Measurements from ENCODE around the gene GFPT1.

GFPT1 gene

GRCh38 chr2:69390471-69390870 is 3.4 kb upstream of the GFPT1 start:
- Mint-ChIP-seq H3K36me3 (ENCODE audit: low read depth) (peaks cover 11% of the 10 kb centered on the region), H3K4me3 (no peak overlapping the region), H3K27me3 (no peaks in the 10 kb centered on the region), H3K27ac (no peak overlapping the region), H3K9me3 (no peaks in the 10 kb centered on the region), H3K4me1 (peaks cover 19% of the 10 kb centered on the region)
- no peak for DNase-seq
- ATAC-seq = no peak

GRCh38 chr2:69390001-69390400 is 3.0 kb upstream of the GFPT1 start:
- Mint-ChIP-seq H3K4me1 (peaks cover 19% of the 10 kb centered on the region), H3K36me3 (ENCODE audit: low read depth) (peaks cover 10% of the 10 kb centered on the region), H3K4me3 (no peak overlapping the region), H3K27me3 (no peaks in the 10 kb centered on the region), H3K27ac (no peak overlapping the region), H3K9me3 (no peaks in the 10 kb centered on the region)
- ATAC-seq (no peak), DNase-seq (no peak)

DNA sequence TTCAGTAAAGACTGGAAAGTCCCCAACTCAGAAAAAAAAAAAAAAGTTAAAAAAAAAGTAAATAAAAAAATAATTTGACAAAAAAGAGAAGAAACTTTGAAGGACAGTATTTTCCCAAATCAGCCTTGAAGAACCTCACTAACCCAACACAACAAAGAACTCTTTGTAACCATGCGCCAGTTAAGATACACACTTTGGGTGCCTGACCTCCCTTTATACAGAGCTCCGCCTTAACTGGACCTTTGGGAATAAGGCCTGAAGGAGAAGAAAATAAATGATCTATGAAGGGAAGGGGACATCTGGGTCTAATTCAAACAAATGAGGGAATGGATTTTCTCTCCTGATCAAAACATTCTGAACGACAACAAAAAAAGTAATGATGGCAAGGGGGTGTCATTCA is 2.2 kb upstream of the GFPT1 start:
- no peaks in the 10 kb centered on the region for H3K27me3 Mint-ChIP-seq
- no peak overlapping the region for H3K27ac Mint-ChIP-seq

DNA sequence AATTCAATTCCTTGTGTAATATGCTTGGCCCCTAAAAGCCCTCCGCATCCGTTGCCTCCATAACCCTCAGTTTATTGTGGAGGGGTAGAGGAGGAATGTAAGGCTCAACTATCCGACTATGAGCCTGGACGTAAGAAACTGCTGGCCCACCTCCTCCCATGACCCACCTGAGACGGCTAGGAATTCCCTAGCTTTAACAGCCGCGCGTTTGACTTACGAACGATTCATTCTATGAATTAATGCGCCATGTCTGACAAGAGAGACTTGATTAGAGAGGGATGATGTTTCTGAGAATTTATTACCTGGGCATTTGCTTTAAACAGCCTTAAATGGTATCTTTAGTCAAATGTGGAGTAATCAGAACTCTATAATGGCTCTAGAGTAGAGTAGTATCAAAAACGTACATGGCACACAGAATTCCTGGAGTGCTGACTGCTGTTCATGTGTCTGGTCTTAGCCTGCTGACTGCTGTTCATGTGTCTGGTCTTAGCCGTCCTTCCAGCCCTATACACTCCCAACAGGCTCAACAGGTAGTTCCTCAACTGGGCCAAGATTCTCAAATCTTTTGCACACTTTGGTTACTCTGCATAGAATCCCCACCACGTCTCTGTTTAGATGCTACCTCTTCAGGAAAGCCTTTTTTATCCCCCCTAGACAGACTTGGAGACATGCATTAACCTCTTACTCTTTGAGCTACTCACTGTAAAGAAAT is 899 bp upstream of the GFPT1 start:
- H3K4me3 Mint-ChIP-seq = peak overlapping the region; percentile 92
- no peaks in the 10 kb centered on the region for H3K36me3 Mint-ChIP-seq (ENCODE audit: low read depth)
- peaks cover 29% of the 10 kb centered on the region for H3K4me1 Mint-ChIP-seq
- H3K9me3 Mint-ChIP-seq = no peaks in the 10 kb centered on the region
- H3K27ac Mint-ChIP-seq = peak overlapping the region; percentile 94
- no peaks in the 10 kb centered on the region for H3K27me3 Mint-ChIP-seq
- DNase-seq (no peak), ATAC-seq (no peak)

More for the DNA sequence above, 2.2 kb upstream of the GFPT1 start:
- peaks cover 3% of the 10 kb centered on the region for H3K36me3 Mint-ChIP-seq (ENCODE audit: low read depth)
- no peak for DNase-seq
- no peak overlapping the region for H3K4me3 Mint-ChIP-seq
- ATAC-seq = no peak
- peaks cover 23% of the 10 kb centered on the region for H3K4me1 Mint-ChIP-seq
- H3K9me3 Mint-ChIP-seq = no peaks in the 10 kb centered on the region

- peak overlapping the region; percentile 92 for H3K4me3 Mint-ChIP-seq
- no peaks in the 10 kb centered on the region for H3K9me3 Mint-ChIP-seq
- peaks cover 6% of the 10 kb centered on the region for H3K36me3 Mint-ChIP-seq (ENCODE audit: low read depth)
- peak overlapping the region; percentile 69 for H3K27ac Mint-ChIP-seq
- ATAC-seq = no peak
- H3K4me1 Mint-ChIP-seq = peaks cover 44% of the 10 kb centered on the region
- H3K27me3 Mint-ChIP-seq = no peaks in the 10 kb centered on the region
- no peak for DNase-seq
Measured at GRCh38 chr2:69386360-69386759, 667 bp downstream of the GFPT1 start.

- no peaks in the 10 kb centered on the region for H3K9me3 Mint-ChIP-seq
- peak overlapping the region; percentile 56 for H3K27ac Mint-ChIP-seq
- no peaks in the 10 kb centered on the region for H3K27me3 Mint-ChIP-seq
- H3K36me3 Mint-ChIP-seq (ENCODE audit: low read depth) = peaks cover 6% of the 10 kb centered on the region
- H3K4me1 Mint-ChIP-seq = peaks cover 49% of the 10 kb centered on the region
- H3K4me3 Mint-ChIP-seq = peak overlapping the region; percentile 92
- DNase-seq = no peak
- ATAC-seq = no peak
Measured at GRCh38 chr2:69385443-69386151, 1.4 kb downstream of the GFPT1 start.

DNA sequence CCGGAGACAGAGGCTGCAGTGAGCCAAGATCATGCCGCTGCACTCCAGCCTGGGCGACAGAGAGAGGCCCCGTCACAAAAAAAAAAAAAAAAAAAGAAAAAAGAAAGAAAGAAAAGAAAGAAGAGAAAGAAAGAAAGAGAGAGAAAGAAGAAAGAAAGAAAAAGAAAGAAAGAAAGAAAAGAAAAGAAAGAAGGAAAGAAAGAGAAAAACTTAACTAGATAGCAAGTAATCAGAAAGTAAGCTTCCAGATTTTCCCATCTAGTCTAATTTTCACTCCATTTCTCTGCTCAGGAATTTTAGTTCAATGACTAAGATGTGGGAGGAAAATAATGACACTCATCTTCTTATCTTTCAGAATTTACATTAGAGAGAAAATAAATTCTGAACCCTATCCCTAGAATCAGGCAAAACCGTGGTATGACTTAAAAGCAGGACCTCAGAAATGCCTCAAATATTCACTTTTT is 2.4 kb downstream of the GFPT1 start:
- no peak for DNase-seq
- Mint-ChIP-seq H3K4me1 (peaks cover 52% of the 10 kb centered on the region), H3K4me3 (no peak overlapping the region), H3K27ac (no peak overlapping the region), H3K27me3 (no peaks in the 10 kb centered on the region), H3K9me3 (no peaks in the 10 kb centered on the region), H3K36me3 (ENCODE audit: low read depth) (peaks cover 6% of the 10 kb centered on the region)
- no peak for ATAC-seq

- H3K36me3 Mint-ChIP-seq (ENCODE audit: low read depth) = peaks cover 6% of the 10 kb centered on the region
- ATAC-seq (no peak), DNase-seq (no peak)
- no peaks in the 10 kb centered on the region for H3K27me3 Mint-ChIP-seq
- H3K4me3 Mint-ChIP-seq = no peak overlapping the region
- H3K9me3 Mint-ChIP-seq = no peaks in the 10 kb centered on the region
- H3K27ac Mint-ChIP-seq = no peak overlapping the region
- peaks cover 53% of the 10 kb centered on the region for H3K4me1 Mint-ChIP-seq
Measured at GRCh38 chr2:69383176-69383812, 3.7 kb downstream of the GFPT1 start.

GRCh38 chr2:69382547-69382946 is 4.5 kb downstream of the GFPT1 start:
- peaks cover 6% of the 10 kb centered on the region for H3K36me3 Mint-ChIP-seq (ENCODE audit: low read depth)

DNA sequence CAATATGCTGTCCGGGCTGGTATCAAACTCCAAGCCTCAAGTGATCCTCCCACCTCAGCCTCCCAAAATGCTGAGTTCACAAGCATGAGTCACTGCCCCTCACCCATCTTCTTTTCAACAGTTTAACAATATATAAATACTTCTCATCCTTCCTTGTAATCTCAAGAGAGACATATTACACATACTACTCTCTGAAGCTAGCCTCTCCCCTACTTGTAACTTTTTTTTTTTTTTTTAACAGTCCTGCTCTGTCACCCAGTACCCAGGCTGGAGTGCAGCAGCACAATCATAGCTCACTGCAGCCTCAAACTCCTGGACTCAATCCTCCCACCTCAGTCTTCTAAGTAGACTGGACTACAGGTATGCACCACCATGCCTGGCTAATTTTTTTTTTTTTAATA is 5.7 kb downstream of the GFPT1 start:
- no peaks in the 10 kb centered on the region for H3K9me3 Mint-ChIP-seq
- peaks cover 45% of the 10 kb centered on the region for H3K4me1 Mint-ChIP-seq
- H3K4me3 Mint-ChIP-seq = no peak overlapping the region
- H3K36me3 Mint-ChIP-seq (ENCODE audit: low read depth) = peaks cover 8% of the 10 kb centered on the region
- DNase-seq (no peak), ATAC-seq (peak; percentile 66)
- no peaks in the 10 kb centered on the region for H3K27me3 Mint-ChIP-seq
- no peak overlapping the region for H3K27ac Mint-ChIP-seq

More at GRCh38 chr2:69382547-69382946, 4.5 kb downstream of the GFPT1 start:
- Mint-ChIP-seq H3K27ac (peak overlapping the region; percentile 45), H3K4me1 (peaks cover 46% of the 10 kb centered on the region), H3K4me3 (no peak overlapping the region), H3K9me3 (no peaks in the 10 kb centered on the region), H3K27me3 (no peaks in the 10 kb centered on the region)
- ATAC-seq (no peak), DNase-seq (no peak)

DNA sequence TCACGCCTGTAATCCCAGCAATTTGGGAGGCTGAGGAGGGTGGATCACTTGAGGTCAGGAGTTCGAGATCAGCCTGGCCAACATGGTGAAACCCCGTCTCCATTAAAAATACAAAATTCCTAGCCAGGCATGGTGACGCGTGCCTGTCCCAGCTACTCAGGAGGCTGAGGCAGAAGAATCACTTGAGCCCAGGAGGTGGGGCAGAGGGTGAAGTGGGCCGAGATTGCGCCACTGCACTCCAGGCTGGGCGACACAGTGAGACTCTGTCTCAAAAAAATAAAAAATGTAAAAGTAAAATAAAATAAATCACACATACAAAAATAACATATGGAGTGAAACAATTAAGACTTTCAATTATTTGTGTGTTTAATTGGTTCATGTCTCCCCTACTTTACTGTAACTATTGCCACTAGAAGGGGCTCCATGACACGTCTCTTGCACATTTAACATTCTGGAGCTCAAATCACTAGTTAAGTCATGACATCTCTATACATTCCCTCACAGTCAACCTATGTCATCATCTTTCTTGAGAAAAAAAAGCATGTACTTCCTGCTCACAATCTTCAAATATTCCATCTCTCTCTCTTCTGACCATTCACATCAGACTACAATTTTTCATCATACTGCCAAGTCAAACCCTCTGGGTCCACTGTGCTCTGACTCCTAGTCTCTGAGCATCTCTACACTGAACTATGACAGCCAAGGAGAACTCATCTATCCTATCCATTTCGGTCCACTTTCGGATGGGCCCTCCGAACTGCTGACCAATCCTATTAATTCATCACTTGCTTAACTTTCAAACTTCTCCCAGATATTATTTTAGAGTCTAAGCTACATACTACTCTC is 6.7 kb downstream of the GFPT1 start:
- Mint-ChIP-seq H3K4me1 (peaks cover 45% of the 10 kb centered on the region), H3K4me3 (no peak overlapping the region), H3K27ac (peak overlapping the region; percentile 0), H3K36me3 (ENCODE audit: low read depth) (peaks cover 8% of the 10 kb centered on the region), H3K27me3 (no peaks in the 10 kb centered on the region), H3K9me3 (no peaks in the 10 kb centered on the region)
- ATAC-seq (peak; percentile 33), DNase-seq (no peak)

DNA sequence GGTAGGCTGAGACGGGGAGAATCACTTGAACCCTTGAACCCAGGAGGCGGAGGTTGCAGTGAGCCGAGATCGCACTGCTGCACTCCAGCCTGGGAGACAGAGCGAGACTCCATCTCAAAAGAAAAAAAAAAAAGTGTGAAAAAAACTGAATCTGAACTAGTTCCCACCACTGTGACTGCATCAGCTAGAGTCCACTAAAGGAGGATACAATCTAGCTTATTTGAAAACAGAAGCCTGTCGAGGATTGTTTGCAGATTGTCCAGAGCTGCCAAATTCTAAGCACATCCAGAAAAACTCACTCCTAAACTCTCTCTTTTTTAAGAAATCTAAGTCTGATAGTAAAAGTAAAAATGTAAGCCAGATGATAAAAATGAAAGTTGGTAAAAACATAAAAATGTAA is 10.6 kb downstream of the GFPT1 start:
- H3K4me1 Mint-ChIP-seq = peaks cover 21% of the 10 kb centered on the region

GRCh38 chr2:69375494-69376353 is 11.3 kb downstream of the GFPT1 start:
- peaks cover 16% of the 10 kb centered on the region for H3K36me3 Mint-ChIP-seq (ENCODE audit: low read depth)
- no peak overlapping the region for H3K27ac Mint-ChIP-seq
- peaks cover 18% of the 10 kb centered on the region for H3K4me1 Mint-ChIP-seq
- H3K27me3 Mint-ChIP-seq = no peaks in the 10 kb centered on the region
- no peaks in the 10 kb centered on the region for H3K9me3 Mint-ChIP-seq
- DNase-seq = no peak
- ATAC-seq = peak; percentile 79
- H3K4me3 Mint-ChIP-seq = no peak overlapping the region

More for the DNA sequence above, 10.6 kb downstream of the GFPT1 start:
- Mint-ChIP-seq H3K36me3 (ENCODE audit: low read depth) (peaks cover 14% of the 10 kb centered on the region), H3K4me3 (no peak overlapping the region), H3K27ac (no peak overlapping the region), H3K9me3 (no peaks in the 10 kb centered on the region), H3K27me3 (no peaks in the 10 kb centered on the region)
- DNase-seq (no peak), ATAC-seq (no peak)

All from activated naive CD8-positive, alpha-beta T cell treated with anti-CD3 and anti-CD28 coated beads, Interleukin-2, amount 50 U/mL, for 24 hours (primary cell).